Activated CD4-positive, alpha-beta T cell treated with anti-CD3 and anti-CD28 coated beads, Interleukin-10, Interleukin-2, amounts not matched to agents 100 ng/mL and 50 ng/mL, durations not matched to agents 16 hours and 8 hours (primary cell): ENCODE measurements around the gene CLEC2A.

Experiments used
- DNase-seq: peaks from one replicate; pipeline ENCODE4 v3.0.0-alpha.2; 2020

The CLEC2A gene

GRCh38 chr12:9931245-9931644 is 925 bp downstream of the CLEC2A start:
- no peak for DNase-seq

- DNase-seq, result peak; percentile 7
These were observed 3.6 kb downstream of the CLEC2A start for GRCh38 chr12:9928607-9929006.

- DNase-seq, result no peak
These were observed 5.3 kb downstream of the CLEC2A start for GRCh38 chr12:9926876-9927275.

- DNase-seq, result peak; percentile 26
These were observed 6.3 kb downstream of the CLEC2A start for GRCh38 chr12:9925705-9926393.

- DNase-seq, result no peak
These were observed 9.7 kb downstream of the CLEC2A start for GRCh38 chr12:9922429-9922828.

GRCh38 chr12:9920451-9920850 is 11.7 kb downstream of the CLEC2A start:
- no peak for DNase-seq

- no peak for DNase-seq
These were observed 12.7 kb downstream of the CLEC2A start for GRCh38 chr12:9919443-9919842.

GRCh38 chr12:9911708-9912107 is 20.5 kb downstream of the CLEC2A start:
- DNase-seq, result no peak

GRCh38 chr12:9910716-9911421 is 21.3 kb downstream of the CLEC2A start:
- no peak for DNase-seq

GRCh38 chr12:9909724-9910123 is 22.4 kb downstream of the CLEC2A start:
- no peak for DNase-seq

GRCh38 chr12:9908350-9908749 is 23.8 kb downstream of the CLEC2A start:
- no peak for DNase-seq

- no peak for DNase-seq
These were observed 24.4 kb downstream of the CLEC2A start for GRCh38 chr12:9907769-9908168.

GRCh38 chr12:9906873-9907272 is 25.3 kb downstream of the CLEC2A start:
- peak; percentile 26 for DNase-seq

GRCh38 chr12:9902539-9903228 is 29.5 kb downstream of the CLEC2A start:
- DNase-seq, result no peak

- no peak for DNase-seq
These were observed 31.2 kb downstream of the CLEC2A start for GRCh38 chr12:9900930-9901329.

- no peak for DNase-seq
These were observed 33.0 kb downstream of the CLEC2A start for GRCh38 chr12:9899209-9899608.

- no peak for DNase-seq
These were observed 34.6 kb downstream of the CLEC2A start for GRCh38 chr12:9897535-9897934.

GRCh38 chr12:9895215-9895971 is 36.8 kb downstream of the CLEC2A start:
- DNase-seq, result no peak

- no peak for DNase-seq
These were observed 43.4 kb downstream of the CLEC2A start for GRCh38 chr12:9888665-9889273.

GRCh38 chr12:9883175-9883574 is 49.0 kb downstream of the CLEC2A start:
- DNase-seq, result no peak

- no peak for DNase-seq
These were observed 50.2 kb downstream of the CLEC2A start for GRCh38 chr12:9881988-9882387.

- DNase-seq, result no peak
These were observed 50.9 kb downstream of the CLEC2A start, which contains the start of gene KLRF2 for GRCh38 chr12:9881246-9881645. Gene KLRF2, plus strand, starts transcription at chr12:9881489. Its CDS starts 107 bp downstream, at chr12:9881596.
